GM23248 (cell line): ENCODE data around the gene RUNDC1.

Source experiments
- EZH2 ChIP-seq: fragments of 200-600 bp; sonication (generic); IDR thresholded peaks from 2 replicates; pipeline ENCODE4 v1.6.1; 2018; ENCODE audit warnings: antibody characterized with exemption, mild to moderate bottlenecking; ENCODE audit not compliant: insufficient read depth, poor library complexity, severe bottlenecking
- EZH2phosphoT487 ChIP-seq: fragments of 200-600 bp; sonication (generic); IDR thresholded peaks from 2 replicates; pipeline ENCODE4 v1.6.1; 2018; ENCODE audit warnings: antibody characterized with exemption, moderate library complexity, mild to moderate bottlenecking, low read depth; ENCODE audit not compliant: insufficient read depth

- no peak for TF ChIP-seq EZH2phosphoT487
- TF ChIP-seq EZH2: no peak
These were observed 8.8 kb downstream of the RUNDC1 start for GRCh38 chr17:42989141-42989540.
